Calu3 (cell line): Measurements from ENCODE around the gene ARHGAP15. TPM values are rescaled to one million over a fixed set of nuclear protein-coding genes. Genes with fewer than 3 reads are reported as not detected.

Experiments
- BruUV-seq: library from RNA; stranded (reverse); fragments of 400-500 nt; replicated peaks from 2 replicates; lab custom pipeline; 2021; lab: Mats Ljungman, UMichigan
- CTCF ChIA-PET: fragments of 300-600 bp; sonication (Branson Sonifier 250); formaldehyde crosslinking; loops from one replicate; lab custom pipeline; 2022; ENCODE audit warnings: antibody characterized with exemption; lab: Charles Lee
- DNase-seq: peaks from one replicate; pipeline ENCODE4 v3.0.0; 2022
- H3K27ac Mint-ChIP-seq: one replicate; pipeline ENCODE4 v1.8.0; 2022; ENCODE audit warnings: mixed read lengths; ENCODE audit not compliant: unreplicated experiment
- H3K27me3 Mint-ChIP-seq: one replicate; pipeline ENCODE4 v1.8.0; 2022; ENCODE audit warnings: mixed read lengths; ENCODE audit not compliant: unreplicated experiment
- H3K36me3 Mint-ChIP-seq: one replicate; pipeline ENCODE4 v1.8.0; 2022; ENCODE audit warnings: mild to moderate bottlenecking, moderate library complexity, mixed read lengths; ENCODE audit not compliant: insufficient read depth, unreplicated experiment
- H3K4me1 Mint-ChIP-seq: one replicate; pipeline ENCODE4 v1.8.0; 2022; ENCODE audit warnings: mild to moderate bottlenecking, low read depth, mixed read lengths; ENCODE audit not compliant: unreplicated experiment
- H3K4me3 Mint-ChIP-seq: one replicate; pipeline ENCODE4 v1.8.0; 2022; ENCODE audit warnings: mild to moderate bottlenecking, low read depth, moderate library complexity, mixed read lengths; ENCODE audit not compliant: unreplicated experiment
- H3K9me3 Mint-ChIP-seq: one replicate; pipeline ENCODE4 v1.8.0; 2022; ENCODE audit warnings: low read depth, mixed read lengths; ENCODE audit not compliant: unreplicated experiment
- CTCF ChIP-seq: fragments of 200-600 bp; IDR thresholded peaks from one replicate; pipeline ENCODE4 v1.8.0; 2022; ENCODE audit warnings: antibody characterized with exemption; ENCODE audit not compliant: unreplicated experiment
- intact Hi-C: fragments of 100-400 bp; cut with micrococcal nuclease; formaldehyde crosslinking; loops from one replicate; pipeline ENCODE4 v1.10.0; 2022; ENCODE audit not compliant: unreplicated experiment
- total RNA-seq: library from RNA; stranded (reverse); gene quantifications from 2 replicates; pipeline ENCODE4 v1.2.3, GENCODE V29; 2022

The ARHGAP15 gene
- total RNA-seq, 1 experiment from 2014 or later: not detected

- Mint-ChIP-seq H3K9me3 (no peaks in the 10 kb centered on the region), H3K27ac (no peak overlapping the region), H3K4me3 (no peak overlapping the region), H3K4me1 (peaks cover 17% of the 10 kb centered on the region), H3K36me3 (no peaks in the 10 kb centered on the region), H3K27me3 (no peaks in the 10 kb centered on the region)
- no TSS peak for BruUV-seq
- CTCF ChIA-PET: interaction anchor here (0.6 kb wide), 1 partner anchor 1011 kb away, joined by 3 read pairs; no protein-coding TSS in a partner anchor
- intact Hi-C loops: no loop called here
- no peak for DNase-seq
- TF ChIP-seq CTCF: no peak
Measured at GRCh38 chr2:143728498-143728897, 599.3 kb downstream of the ARHGAP15 start.

GRCh38 chr2:143729296-143729814, 600.1 kb downstream of the ARHGAP15 start:
- CTCF ChIA-PET: no interaction called here
- H3K36me3 Mint-ChIP-seq: no peaks in the 10 kb centered on the region
- BruUV-seq: no TSS peak
- no peak for DNase-seq
- H3K27me3 Mint-ChIP-seq: no peaks in the 10 kb centered on the region
- H3K9me3 Mint-ChIP-seq: no peaks in the 10 kb centered on the region
- H3K4me1 Mint-ChIP-seq: peaks cover 17% of the 10 kb centered on the region
- no peak for TF ChIP-seq CTCF
- intact Hi-C loops: no loop called here
- no peak overlapping the region for H3K27ac Mint-ChIP-seq
- H3K4me3 Mint-ChIP-seq: no peak overlapping the region

DNA sequence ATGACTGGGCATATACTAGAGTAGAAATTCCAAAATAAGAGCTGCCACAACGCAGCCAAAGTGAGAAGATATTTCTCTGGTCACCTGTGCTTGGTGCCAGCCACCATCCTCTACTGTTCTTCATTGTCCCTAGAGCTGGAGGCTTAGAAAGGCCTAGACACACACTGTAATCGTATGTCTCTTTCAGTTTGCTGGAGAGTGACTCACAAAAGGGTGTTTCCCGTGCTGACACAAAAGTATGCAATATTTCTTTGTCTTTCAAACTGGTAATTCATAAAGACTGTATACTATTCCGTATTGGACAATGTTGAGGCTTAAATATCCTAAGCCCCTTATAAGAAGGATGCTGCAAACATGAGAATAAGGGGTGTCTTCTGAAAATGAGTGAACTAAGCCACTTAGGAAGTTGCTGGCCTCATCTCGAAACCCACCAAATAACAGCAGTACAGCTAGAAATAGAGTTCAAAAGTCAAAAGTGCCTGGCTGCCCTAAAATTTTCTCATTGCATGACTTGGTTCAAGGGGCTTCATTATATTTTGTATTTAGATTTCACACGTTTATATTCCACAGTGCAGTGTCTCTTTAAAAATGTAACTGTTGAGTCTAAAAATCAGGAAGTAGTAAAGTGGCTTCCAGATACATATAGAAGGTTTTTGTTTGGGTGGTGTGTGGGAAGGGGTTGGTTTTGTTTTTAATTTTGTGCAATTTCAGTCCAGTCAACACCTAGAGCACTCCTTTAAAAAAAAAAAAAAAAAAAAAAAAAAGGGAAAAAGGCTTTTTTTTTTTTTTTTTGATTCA, 601.1 kb downstream of the ARHGAP15 start:
- Mint-ChIP-seq H3K9me3 (no peaks in the 10 kb centered on the region), H3K36me3 (no peaks in the 10 kb centered on the region), H3K27me3 (no peaks in the 10 kb centered on the region), H3K4me3 (no peak overlapping the region), H3K27ac (no peak overlapping the region), H3K4me1 (peaks cover 17% of the 10 kb centered on the region)
- intact Hi-C loops: no loop called here
- no peak for TF ChIP-seq CTCF
- BruUV-seq: no TSS peak
- CTCF ChIA-PET: no interaction called here
- DNase-seq: no peak

- no TSS peak for BruUV-seq
- Mint-ChIP-seq H3K36me3 (no peaks in the 10 kb centered on the region), H3K4me1 (peaks cover 17% of the 10 kb centered on the region), H3K27me3 (no peaks in the 10 kb centered on the region), H3K27ac (no peak overlapping the region), H3K4me3 (no peak overlapping the region), H3K9me3 (no peaks in the 10 kb centered on the region)
- no peak for TF ChIP-seq CTCF
- intact Hi-C loops: no loop called here
- CTCF ChIA-PET: no interaction called here
- DNase-seq: no peak
Measured at GRCh38 chr2:143730953-143731260, 601.7 kb downstream of the ARHGAP15 start.
